HepG2 (cell line): Measurements from ENCODE around the gene SLC2A8. TPM values are rescaled to one million over a fixed set of nuclear protein-coding genes. Genes with fewer than 3 reads are reported as not detected.

ENCODE experiments used
- ATF6 ChIP-seq: sonication (generic); formaldehyde crosslinking; conservative IDR thresholded peaks from 2 replicates; pipeline ENCODE4 v1.4.0; 2020; ENCODE audit warnings: missing genetic modification reagents
- ATF7 ChIP-seq, 2 experiments: fragments of 450-650 bp in 1 of 2; sonication (generic) in 1 of 2; formaldehyde crosslinking in 1 of 2; IDR thresholded peaks; 2 replicates each; pipeline versions ENCODE4 v1.4.0 to v1.6.1; 2016 to 2020; ENCODE audit warnings: antibody characterized with exemption in 1 of 2, mild to moderate bottlenecking in 1 of 2, missing genetic modification reagents in 1 of 2
- MYPOP ChIP-seq: sonication (generic); formaldehyde crosslinking; IDR thresholded peaks from 2 replicates; pipeline ENCODE4 v1.8.1; 2023; ENCODE audit warnings: mild to moderate bottlenecking, moderate library complexity, missing genetic modification reagents
- NFIB ChIP-seq: sonication (generic); formaldehyde crosslinking; IDR thresholded peaks from 2 replicates; pipeline ENCODE4 v1.9.0; 2021; ENCODE audit warnings: missing genetic modification reagents, mild to moderate bottlenecking, borderline replicate concordance
- PAX8 ChIP-seq: sonication (generic); formaldehyde crosslinking; IDR thresholded peaks from 2 replicates; pipeline ENCODE4 v1.8.0; 2022; ENCODE audit warnings: mild to moderate bottlenecking, missing genetic modification reagents, borderline replicate concordance
- RFX5 ChIP-seq: IDR thresholded peaks from 2 replicates; pipeline ENCODE4 v1.6.1; 2011; ENCODE audit warnings: low read depth, low read length, improper control_type of control experiment
- ZBTB3 ChIP-seq: sonication (generic); formaldehyde crosslinking; IDR thresholded peaks from 2 replicates; pipeline ENCODE4 v1.4.0; 2020; ENCODE audit warnings: low read depth, mild to moderate bottlenecking, moderate library complexity, missing genetic modification reagents, borderline replicate concordance
- ZFP36 ChIP-seq: fragments of 150-350 bp; IDR thresholded peaks from 2 replicates; pipeline ENCODE4 v1.6.1; 2018; ENCODE audit warnings: borderline replicate concordance, low read length, low read depth; ENCODE audit not compliant: partially characterized antibody
- ZKSCAN5 ChIP-seq: sonication (generic); formaldehyde crosslinking; IDR thresholded peaks from 2 replicates; pipeline ENCODE4 v1.5.1; 2020; ENCODE audit warnings: mild to moderate bottlenecking, missing genetic modification reagents
- ZNF10 ChIP-seq: sonication (generic); formaldehyde crosslinking; IDR thresholded peaks from 2 replicates; pipeline ENCODE4 v1.4.0; 2020; ENCODE audit warnings: mild to moderate bottlenecking, low read depth, missing genetic modification reagents, borderline replicate concordance
- ZNF18 ChIP-seq: sonication (generic); formaldehyde crosslinking; IDR thresholded peaks from 2 replicates; pipeline ENCODE4 v1.8.0; 2022; ENCODE audit warnings: mild to moderate bottlenecking, missing genetic modification reagents; ENCODE audit not compliant: insufficient replicate concordance
- ZNF281 ChIP-seq: sonication (generic); formaldehyde crosslinking; IDR thresholded peaks from 2 replicates; pipeline ENCODE4 v1.4.0; 2020; ENCODE audit warnings: missing genetic modification reagents, borderline replicate concordance
- ZNF3 ChIP-seq: IDR thresholded peaks from 2 replicates; pipeline ENCODE4 v1.7.0; 2017; ENCODE audit warnings: inconsistent platforms
- ZNF431 ChIP-seq: sonication (generic); formaldehyde crosslinking; IDR thresholded peaks from 2 replicates; pipeline ENCODE4 v1.9.0; 2022; ENCODE audit warnings: missing genetic modification reagents, low read depth, mild to moderate bottlenecking, borderline replicate concordance
- ZNF446 ChIP-seq: sonication (generic); formaldehyde crosslinking; IDR thresholded peaks from 2 replicates; pipeline ENCODE4 v1.5.0; 2020; ENCODE audit warnings: mild to moderate bottlenecking, missing genetic modification reagents
- ZNF563 ChIP-seq: sonication (generic); formaldehyde crosslinking; IDR thresholded peaks from 2 replicates; pipeline ENCODE4 v1.8.0; 2022; ENCODE audit warnings: mild to moderate bottlenecking, moderate library complexity, missing genetic modification reagents
- ZNF678 ChIP-seq: sonication (generic); formaldehyde crosslinking; IDR thresholded peaks from 2 replicates; pipeline ENCODE4 v1.4.0; 2020; ENCODE audit warnings: mild to moderate bottlenecking, missing genetic modification reagents
- ZNF691 ChIP-seq: sonication (generic); formaldehyde crosslinking; IDR thresholded peaks from 2 replicates; pipeline ENCODE4 v1.4.0; 2020; ENCODE audit warnings: missing genetic modification reagents, low read depth, mild to moderate bottlenecking, borderline replicate concordance
- ZNF781 ChIP-seq: sonication (generic); formaldehyde crosslinking; IDR thresholded peaks from 2 replicates; pipeline ENCODE4 v1.5.1; 2020; ENCODE audit warnings: borderline replicate concordance, mild to moderate bottlenecking, missing genetic modification reagents; ENCODE audit errors: not compliant biosample characterization
- polyA plus RNA-seq, 8 experiments: library from polyadenylated mRNA; depleted of rRNA in 3 of 8; stranded (reverse) in 7 of 8; unstranded in 1 of 8; fragments of >200 nt; fragmentation: Illumina TruSeq in 4 of 8; extraction: Trizol in 4 of 8; gene quantifications; 2 replicates each; pipeline versions ENCODE4 v1.2.1 to v1.2.3, GENCODE V29; 2011 to 2016; ENCODE audit warnings: low read depth in 4 of 8, missing spikeins in 1 of 8, mixed read lengths in 1 of 8; ENCODE audit not compliant: insufficient read depth in 1 of 8
- total RNA-seq, 5 experiments: library from RNA; depleted of rRNA; stranded (reverse); fragments of >200 nt; fragmentation: Illumina TruSeq; extraction: Trizol; gene quantifications; 2 replicates each; pipeline ENCODE4 v1.2.3, GENCODE V29; 2016; ENCODE audit warnings: low read depth in 1 of 5

The SLC2A8 gene
- total and polyA plus RNA-seq, 2 of the 13 experiments (the other 11 are each of a cell fraction or from before 2014, with no cell fraction given), result 22.6 to 48.6 TPM

- TF ChIP-seq ZNF281 (CRISPR knock-in tag) (no peak), ZNF691 (CRISPR knock-in tag) (no peak), ZFP36 (no peak), ZBTB3 (CRISPR knock-in tag) (no peak), RFX5 (no peak), ZNF3 (CRISPR knock-in tag) (peak; percentile 47; the same call in 1 of the 2 replicates), ZNF781 (CRISPR knock-in tag) (no peak), ATF6 (CRISPR knock-in tag) (no peak), ATF7 (IDR thresholded peaks at IDR 0.05) (peak; percentile 79; the same call in 1 of the 2 replicates), ATF7 (CRISPR knock-in tag; IDR thresholded peaks at IDR 0.05) (peak; percentile 73), ZNF10 (CRISPR knock-in tag) (no peak), ZNF18 (CRISPR knock-in tag) (no peak), PAX8 (CRISPR knock-in tag) (no peak), ZKSCAN5 (CRISPR knock-in tag) (no peak), NFIB (CRISPR knock-in tag) (no peak), MYPOP (0 out of 2 replicates have a peak, but pooled peaks have one; percentile 40), ZNF678 (CRISPR knock-in tag) (no peak), ZNF431 (CRISPR knock-in tag) (no peak), ZNF563 (no peak), ZNF446 (CRISPR knock-in tag) (no peak)
These were observed 8.7 kb upstream of the SLC2A8 start (continued) for GRCh38 chr9:127388037-127388855.
